ENCODE measurements around the gene DNAH11. TPM values are rescaled to one million over a fixed set of nuclear protein-coding genes. Genes with fewer than 3 reads are reported as not detected.
A peak's percentile ranks its signal among the peaks of the same experiment; 100 is the strongest.

The DNAH11 gene
- total RNA-seq, 1 experiment from 2014 or later: 0.54 TPM

- no peak for DNase-seq (ENCODE audit: low spot score)
- TF ChIP-seq EZH2 (IDR thresholded peaks at IDR 0.05; ENCODE audit: borderline replicate concordance, low read depth, low read length, poor library complexity, severe bottlenecking) (no peak), CTCF (conservative IDR thresholded peaks at IDR 0.05; ENCODE audit: low read depth, low read length) (no peak)
- H3K4me1 ChIP-seq (ENCODE audit: insufficient read depth, low read length, poor library complexity, severe bottlenecking): no peaks in the 10 kb centered on the region
- H3K36me3 ChIP-seq (ENCODE audit: insufficient read depth, low read length, poor library complexity, severe bottlenecking): no peaks in the 10 kb centered on the region
- no peaks in the 10 kb centered on the region for H3K9me3 ChIP-seq (ENCODE audit: low read depth, low read length, poor library complexity, severe bottlenecking)
- ChIA-PET POLR2A (ENCODE audit: low non-redundant PET) (no interaction called here), CTCF (no interaction called here)
- no TSS peak for BruUV-seq (replicated peaks)
- no peak overlapping the region for H3K4me3 ChIP-seq (ENCODE audit: low read depth, low read length, poor library complexity, severe bottlenecking)
- H3K27ac ChIP-seq (ENCODE audit: low read depth, low read length, poor library complexity, severe bottlenecking): no peak overlapping the region
- peaks cover 12% of the 10 kb centered on the region for H3K27me3 ChIP-seq (replicated peaks; ENCODE audit: insufficient read depth, low read depth, low read length, poor library complexity)
- intact Hi-C loops (cut with micrococcal nuclease; ENCODE audit: unreplicated experiment): no loop called here
These were observed 276.2 kb downstream of the DNAH11 start for GRCh38 chr7:21819048-21819447.

DNA sequence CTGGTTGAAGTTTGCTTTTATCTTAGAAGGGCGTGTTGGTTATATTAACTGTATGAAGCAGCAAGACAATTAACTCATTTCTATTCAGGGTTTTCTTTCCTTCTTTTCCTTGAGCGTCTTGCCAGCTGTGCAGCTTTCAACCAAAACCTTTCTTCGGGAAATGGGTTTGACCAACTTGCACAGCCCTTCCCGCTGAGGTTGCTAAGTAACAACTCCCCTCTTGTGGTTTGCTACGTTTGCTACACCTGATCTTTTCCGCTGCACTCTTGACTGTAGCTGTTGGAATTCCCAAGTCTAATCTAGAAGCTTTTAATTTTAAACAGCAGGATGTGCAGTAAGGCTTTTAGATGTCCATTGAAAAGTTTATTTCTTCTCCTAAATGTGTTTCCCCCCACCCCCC is 286.0 kb downstream of the DNAH11 start:
- Histone ChIP-seq H3K4me3 (ENCODE audit: low read depth, low read length, poor library complexity, severe bottlenecking) (no peak overlapping the region), H3K36me3 (ENCODE audit: insufficient read depth, low read length, poor library complexity, severe bottlenecking) (no peaks in the 10 kb centered on the region), H3K27me3 (replicated peaks; ENCODE audit: insufficient read depth, low read depth, low read length, poor library complexity) (peaks cover 32% of the 10 kb centered on the region), H3K27ac (ENCODE audit: low read depth, low read length, poor library complexity, severe bottlenecking) (no peak overlapping the region), H3K9me3 (ENCODE audit: low read depth, low read length, poor library complexity, severe bottlenecking) (no peaks in the 10 kb centered on the region), H3K4me1 (ENCODE audit: insufficient read depth, low read length, poor library complexity, severe bottlenecking) (no peaks in the 10 kb centered on the region)
- no peak for DNase-seq (ENCODE audit: low spot score)
- ChIA-PET CTCF (interaction anchor here (0.9 kb wide), 1 partner anchor 254 kb away, joined by 3 read pairs; no protein-coding TSS in a partner anchor), POLR2A (ENCODE audit: low non-redundant PET) (no interaction called here)
- no peak for TF ChIP-seq CTCF (conservative IDR thresholded peaks at IDR 0.05; ENCODE audit: low read depth, low read length)
- no peak for TF ChIP-seq EZH2 (IDR thresholded peaks at IDR 0.05; ENCODE audit: borderline replicate concordance, low read depth, low read length, poor library complexity, severe bottlenecking)
- intact Hi-C loops (cut with micrococcal nuclease; ENCODE audit: unreplicated experiment): no loop called here
- no TSS peak for BruUV-seq (replicated peaks)

DNA sequence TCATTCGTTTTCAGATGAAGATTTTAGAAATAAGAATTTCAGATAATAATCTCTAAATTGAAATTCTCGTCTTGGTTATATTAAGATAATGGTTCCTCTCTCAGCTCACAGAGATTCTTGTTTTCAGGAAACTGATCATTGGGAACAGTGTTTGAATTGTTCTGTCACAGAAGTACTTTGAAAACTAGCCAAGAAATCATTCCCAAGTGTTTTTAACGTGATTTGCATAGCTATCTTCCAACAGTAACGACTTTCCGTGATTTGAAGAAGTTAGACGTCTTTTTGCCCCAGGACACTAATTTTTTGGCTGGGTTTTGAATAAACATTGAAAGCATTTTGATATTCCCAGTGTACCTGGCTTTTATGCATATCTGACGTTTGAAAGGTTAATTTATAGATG is 286.9 kb downstream of the DNAH11 start:
- H3K27me3 ChIP-seq (replicated peaks; ENCODE audit: insufficient read depth, low read depth, low read length, poor library complexity): peaks cover 32% of the 10 kb centered on the region
- H3K9me3 ChIP-seq (ENCODE audit: low read depth, low read length, poor library complexity, severe bottlenecking): no peaks in the 10 kb centered on the region
- intact Hi-C loops (cut with micrococcal nuclease; ENCODE audit: unreplicated experiment): no loop called here
- no peak overlapping the region for H3K27ac ChIP-seq (ENCODE audit: low read depth, low read length, poor library complexity, severe bottlenecking)
- no peaks in the 10 kb centered on the region for H3K36me3 ChIP-seq (ENCODE audit: insufficient read depth, low read length, poor library complexity, severe bottlenecking)
- TF ChIP-seq EZH2 (IDR thresholded peaks at IDR 0.05; ENCODE audit: borderline replicate concordance, low read depth, low read length, poor library complexity, severe bottlenecking): no peak
- TF ChIP-seq CTCF (conservative IDR thresholded peaks at IDR 0.05; ENCODE audit: low read depth, low read length): no peak
- no peak overlapping the region for H3K4me3 ChIP-seq (ENCODE audit: low read depth, low read length, poor library complexity, severe bottlenecking)
- H3K4me1 ChIP-seq (ENCODE audit: insufficient read depth, low read length, poor library complexity, severe bottlenecking): no peaks in the 10 kb centered on the region
- no TSS peak for BruUV-seq (replicated peaks)
- ChIA-PET CTCF (interaction anchor here (0.9 kb wide), 1 partner anchor 253 kb away, joined by 3 read pairs; no protein-coding TSS in a partner anchor), POLR2A (ENCODE audit: low non-redundant PET) (no interaction called here)
- DNase-seq (ENCODE audit: low spot score): peak; percentile 3
